ENCODE measurements around the gene FAM222A. TPM values are rescaled to one million over a fixed set of nuclear protein-coding genes. Genes with fewer than 3 reads are reported as not detected.

Gene FAM222A
- total and polyA plus RNA-seq, 2 of the 8 experiments (the other 6 are each of a cell fraction or from before 2014, with no cell fraction given) = 0.94 to 1.1 TPM

DNA sequence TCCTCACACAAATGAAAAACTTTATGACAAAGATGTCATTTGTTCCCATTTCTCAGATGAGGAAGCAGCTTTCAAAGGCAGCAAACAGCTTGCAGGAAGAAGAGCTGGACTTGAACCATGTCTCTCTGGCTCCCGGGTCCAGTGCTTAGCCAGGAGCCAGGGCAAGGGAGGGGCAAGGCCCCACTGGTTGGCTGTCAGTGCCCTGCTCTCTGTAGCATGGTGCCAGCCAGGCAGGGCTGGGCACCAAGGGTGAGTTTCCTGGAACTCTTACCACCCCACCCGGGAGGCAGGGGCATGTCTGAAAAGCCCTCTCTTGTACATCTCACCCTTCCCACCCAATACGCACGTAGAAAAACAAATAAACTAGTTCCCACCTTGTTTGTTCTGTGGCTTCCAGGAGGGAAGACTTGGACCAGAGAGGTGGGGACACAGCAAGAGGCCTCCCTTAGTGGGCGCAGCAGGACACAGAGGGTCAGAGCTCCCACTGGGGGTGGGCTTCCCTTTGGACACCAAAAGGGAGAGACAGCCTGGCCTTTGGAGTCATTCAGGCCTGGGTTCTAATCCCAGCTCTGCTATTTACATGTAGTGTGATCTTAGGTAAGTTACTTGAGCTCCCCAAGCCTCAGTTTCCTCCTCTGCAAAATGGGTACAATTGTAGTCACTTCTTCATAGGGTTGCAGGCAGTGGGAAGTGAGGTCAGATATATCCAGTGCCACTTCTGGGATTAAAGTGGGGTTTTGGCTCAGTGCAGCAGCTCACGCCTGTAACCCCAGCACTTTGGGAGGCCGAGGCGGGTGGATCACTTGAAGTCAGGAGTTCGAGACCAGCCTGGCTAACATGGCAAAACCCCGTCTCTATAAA, 102.4 kb downstream of the FAM222A start:
- CTCF ChIA-PET (ENCODE audit: partially characterized antibody) = interaction anchor here (0.6 to 2.8 kb wide), 5 partner anchors 10 to 112 kb away, joined by 3 to 28 read pairs (median 4); no protein-coding TSS in a partner anchor
- TF ChIP-seq, protein P1, sequence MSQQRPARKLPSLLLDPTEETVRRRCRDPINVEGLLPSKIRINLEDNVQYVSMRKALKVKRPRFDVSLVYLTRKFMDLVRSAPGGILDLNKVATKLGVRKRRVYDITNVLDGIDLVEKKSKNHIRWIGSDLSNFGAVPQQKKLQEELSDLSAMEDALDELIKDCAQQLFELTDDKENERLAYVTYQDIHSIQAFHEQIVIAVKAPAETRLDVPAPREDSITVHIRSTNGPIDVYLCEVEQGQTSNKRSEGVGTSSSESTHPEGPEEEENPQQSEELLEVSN (IDR thresholded peaks at IDR 0.05) = no peak
- TF ChIP-seq HDAC6 (IDR thresholded peaks at IDR 0.05; ENCODE audit: low read depth, low read length) (no peak), SIRT6 (IDR thresholded peaks at IDR 0.05; ENCODE audit: low read length) (no peak), SIX5 (IDR thresholded peaks at IDR 0.05; ENCODE audit: low read depth, low read length) (no peak), TAF1 (IDR thresholded peaks at IDR 0.05; ENCODE audit: low read depth, low read length) (no peak), KDM1A (IDR thresholded peaks at IDR 0.05; ENCODE audit: borderline replicate concordance, low read length) (peak; percentile 80; the same call in 1 of the 2 replicates)

More for the DNA sequence above, 102.4 kb downstream of the FAM222A start:
- FAIRE-seq = no peak
- peaks cover 0 to 8% of the 10 kb centered on the region in 2 experiments for H4K20me1 ChIP-seq (replicated peaks in 1 of 2; ENCODE audit: control insufficient read depth in 1 of 2, insufficient read depth in 2 of 2, low read length in 2 of 2)
- H2BK5ac ChIP-seq (ENCODE audit: low read depth, low read length) = no peak overlapping the region
- no peaks in the 10 kb centered on the region for H3K27me3 ChIP-seq (replicated peaks in 1 of 4; ENCODE audit: control insufficient read depth in 3 of 4, extremely low read depth in 1 of 4, insufficient read depth in 3 of 4, low read length in 3 of 4)
- H2AFZ ChIP-seq (ENCODE audit: low read length) = no peak overlapping the region
- no peak overlapping the region for H3K18ac ChIP-seq (ENCODE audit: extremely low read depth, low read length)
- H3K4me3 ChIP-seq (ENCODE audit: extremely low read depth in 1 of 4, insufficient read depth in 2 of 4, low read depth in 3 of 4, low read length in 4 of 4) = no peak overlapping the region
- peak overlapping the region; percentile 46; the same call in 1 of the 2 replicates for H2BK15ac ChIP-seq (ENCODE audit: low read length)
- no peak overlapping the region for H4K91ac ChIP-seq (replicated peaks; ENCODE audit: insufficient read length, low read length)
- H3K36me3 ChIP-seq (ENCODE audit: control insufficient read depth in 2 of 4, insufficient read depth in 4 of 4, low read length in 3 of 4) = no peaks in the 10 kb centered on the region
- H3K23ac ChIP-seq (ENCODE audit: insufficient read length) = no peak overlapping the region
- no peak overlapping the region for H3K56ac ChIP-seq (replicated peaks; ENCODE audit: insufficient read length, low read depth, low read length)
- DNase-seq (ENCODE audit: low read depth in 1 of 2, low spot score in 2 of 2) = no peak
- no peaks in the 10 kb centered on the region for H3K79me1 ChIP-seq (ENCODE audit: low read depth, low read length)
- H2AK5ac ChIP-seq (ENCODE audit: low read depth, low read length) = no peak overlapping the region
- H4K5ac ChIP-seq (ENCODE audit: insufficient read length, low read depth, low read length) = no peak overlapping the region
- H3K79me2 ChIP-seq (ENCODE audit: control insufficient read depth in 1 of 2, insufficient read depth in 2 of 2, low read length in 2 of 2) = no peaks in the 10 kb centered on the region
- no peak overlapping the region for H3K4me2 ChIP-seq (ENCODE audit: insufficient read depth in 1 of 2, low read depth in 2 of 2, low read length in 2 of 2)
- no peak overlapping the region for H3K14ac ChIP-seq (ENCODE audit: insufficient read length)
- no peak overlapping the region for H3K4ac ChIP-seq (replicated peaks; ENCODE audit: insufficient read length, low read depth, low read length)
- H3K23me2 ChIP-seq (ENCODE audit: low read depth, low read length) = peaks cover 12% of the 10 kb centered on the region; the same call in 1 of the 2 replicates
- POLR2A ChIA-PET (ENCODE audit: partially characterized antibody) = no interaction called here
- no peak overlapping the region for H2BK12ac ChIP-seq (ENCODE audit: low read depth, low read length)
- no peak overlapping the region for H3K9ac ChIP-seq (replicated peaks in 1 of 4; ENCODE audit: extremely low read depth in 1 of 4, low read depth in 3 of 4, low read length in 3 of 4)
- H3K4me1 ChIP-seq (replicated peaks in 1 of 4; ENCODE audit: control insufficient read depth in 3 of 4, insufficient read depth in 4 of 4, low read length in 3 of 4) = no peaks in the 10 kb centered on the region; a peak in 1 of 7 replicates
- 94% methylated on average over 10 of the region's 10 CpGs; no CpG with 5 or more reads in 1 of the 2 experiments for WGBS, 2 experiments (ENCODE audit: extremely low coverage in 1 of 2, insufficient coverage in 1 of 2, insufficient read length in 1 of 2, insufficient replicate concordance in 2 of 2, low coverage in 1 of 2, low lambda C conversion rate in 2 of 2, missing lambda C conversion rate in 1 of 2)
- 0 out of 4 replicates have a peak, but pooled peaks cover 0 to 5% of the 10 kb centered on the region in 2 experiments for H3K9me3 ChIP-seq (ENCODE audit: insufficient read depth in 2 of 2, low read depth in 1 of 2, low read length in 1 of 2)
- H2BK120ac ChIP-seq (replicated peaks; ENCODE audit: low read depth, low read length) = no peak overlapping the region
- no peak overlapping the region for H3K27ac ChIP-seq (ENCODE audit: low read depth, low read length)
- H4K8ac ChIP-seq (ENCODE audit: extremely low read depth, insufficient read depth, low read length) = no peak overlapping the region
- no peak overlapping the region for H2BK20ac ChIP-seq (ENCODE audit: low read length)
